ENCODE measurements around the gene GALNT9.

DNA sequence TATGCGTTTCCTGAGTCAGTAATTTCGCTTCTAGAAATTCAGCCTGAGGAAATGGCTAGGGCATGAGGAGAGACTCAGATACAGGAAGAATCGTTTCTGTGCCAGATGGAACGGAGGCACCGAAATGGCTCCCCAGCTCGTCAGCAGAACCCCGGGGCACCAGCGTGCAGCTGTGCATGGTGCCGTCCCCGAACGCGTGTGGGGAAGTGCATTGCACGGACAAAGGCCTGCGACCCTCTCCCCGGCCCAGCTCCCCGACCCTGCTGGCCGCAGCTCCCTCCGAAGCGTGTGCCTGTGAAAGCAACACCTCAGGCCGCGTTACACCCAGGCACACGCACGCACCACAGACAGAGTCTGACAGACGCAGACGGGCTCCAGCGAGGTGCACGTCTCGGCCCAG, 102.3 kb downstream of the GALNT9 start:
- TF ChIP-seq CTCF (conservative IDR thresholded peaks at IDR 0.05 in 1 of 2, IDR thresholded peaks at IDR 0.05 in 1 of 2; ENCODE audit: extremely low read depth in 1 of 2, insufficient read depth in 1 of 2, low read depth in 1 of 2, low read length in 2 of 2) (no peak), EZH2 (IDR thresholded peaks at IDR 0.05; ENCODE audit: borderline replicate concordance, low read length) (no peak)

Data from mammary epithelial cell (primary cell).